NCI-H2171 (cell line): Measurements from ENCODE around the gene HERC2.
"Not testable (repeated sequence)": the region's sequence is repeated elsewhere in the genome, so short reads cannot be mapped to it uniquely, and the experiment has no call there.

Source experiments
- DNase-seq: peaks from one replicate; lab custom pipeline; 2025; lab: John Stamatoyannopoulos, UW

The HERC2 gene

DNA sequence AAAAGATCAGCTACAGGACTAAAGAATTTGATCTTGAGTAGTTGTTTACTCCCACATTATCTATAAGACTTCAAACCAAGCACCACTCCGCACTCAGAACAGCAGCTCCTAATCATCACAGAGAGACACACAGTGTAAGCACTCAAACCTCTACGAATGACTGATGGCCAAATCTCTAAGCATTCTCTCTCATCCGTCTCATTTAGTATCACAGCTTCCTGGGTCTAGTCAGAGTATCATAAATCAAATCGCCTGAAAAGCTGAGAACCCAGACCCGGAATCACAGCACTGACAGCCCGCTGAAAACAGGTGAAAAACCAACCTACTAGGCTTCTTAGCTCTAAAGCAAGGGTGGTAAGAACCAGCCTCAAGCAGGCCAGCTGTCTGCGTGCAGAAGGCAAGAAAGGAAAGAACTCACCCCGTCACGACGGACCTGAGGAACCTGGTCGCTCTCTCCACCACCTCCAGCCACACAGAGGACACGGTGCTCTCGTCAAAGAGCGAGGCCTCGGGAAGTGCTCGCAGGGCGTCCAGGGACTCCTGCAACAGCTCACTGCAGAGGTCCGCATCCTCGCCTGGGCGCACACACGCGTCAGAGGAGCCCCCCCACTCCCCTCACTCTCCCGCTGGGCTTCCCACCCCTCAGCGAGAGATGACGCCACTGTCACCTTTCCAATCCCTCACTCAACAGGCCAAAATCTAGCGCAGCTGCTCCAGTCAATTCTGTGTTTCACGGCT, 47.9 kb downstream of the HERC2 start:
- no peak for DNase-seq

DNA sequence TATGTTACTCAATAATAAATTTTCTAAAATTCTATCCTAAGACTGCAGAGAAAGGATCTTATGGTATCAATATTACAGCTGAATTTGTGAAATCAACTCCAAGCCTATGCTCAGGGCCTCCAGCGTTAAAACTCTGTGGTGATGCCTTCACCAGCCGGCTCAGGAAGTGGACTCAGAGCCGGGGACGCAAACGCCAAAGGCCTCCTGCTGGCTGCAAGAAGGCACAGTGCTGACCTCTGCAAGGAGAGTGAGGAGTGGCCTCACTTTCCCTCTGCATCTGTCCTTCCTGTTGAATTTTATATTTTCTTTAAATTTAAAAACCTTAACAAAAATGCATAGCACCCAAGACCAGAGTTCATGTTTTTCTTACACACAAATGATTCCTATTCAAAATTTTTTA, 48.5 kb downstream of the HERC2 start:
- no peak for DNase-seq

DNA sequence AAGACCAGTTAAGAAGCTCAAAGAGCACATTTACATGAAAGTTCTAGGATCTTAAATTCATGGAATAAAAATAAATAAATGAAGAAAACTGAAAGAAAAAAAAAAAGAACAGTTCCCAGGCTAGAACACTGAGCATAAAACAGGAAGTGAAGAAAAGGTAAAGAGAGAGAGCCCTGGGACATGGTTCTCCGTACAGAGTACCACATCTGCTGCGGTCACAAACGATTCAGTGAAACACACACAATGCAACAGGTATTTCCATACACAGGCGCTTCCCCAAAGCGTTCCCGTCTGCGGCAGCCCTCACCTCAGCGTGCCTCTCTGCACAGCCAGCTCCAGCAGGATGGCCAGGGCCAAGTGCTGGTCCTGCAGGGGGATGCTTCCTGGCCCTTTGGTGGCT, 49.4 kb downstream of the HERC2 start:
- no peak for DNase-seq

DNA sequence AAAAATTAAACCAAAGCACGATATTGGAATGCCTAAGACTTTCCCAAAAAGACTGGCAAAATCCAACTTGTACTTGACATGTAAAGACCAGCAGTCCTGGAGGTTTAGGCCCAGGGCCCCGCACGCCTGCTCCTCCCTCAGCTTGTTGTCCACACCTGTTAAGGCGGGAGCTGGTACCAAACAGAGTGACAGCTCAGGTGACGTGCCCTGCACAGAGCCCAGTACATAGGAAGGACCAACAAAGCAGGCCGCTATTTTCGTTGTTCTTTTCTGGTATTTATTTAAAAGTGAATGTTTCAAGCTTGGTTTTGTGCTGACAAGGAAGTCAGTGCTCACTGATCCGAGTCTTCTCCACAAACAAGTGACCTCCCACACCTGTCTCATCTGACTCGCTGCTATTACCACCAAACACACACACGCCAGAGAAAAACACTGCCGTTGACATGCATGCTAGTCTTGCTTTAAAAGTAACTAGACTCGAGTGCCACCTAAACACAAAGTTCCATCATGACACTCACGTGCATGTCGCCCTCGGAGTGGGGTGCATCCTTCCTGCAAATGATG, 50.2 kb downstream of the HERC2 start:
- no peak for DNase-seq

DNA sequence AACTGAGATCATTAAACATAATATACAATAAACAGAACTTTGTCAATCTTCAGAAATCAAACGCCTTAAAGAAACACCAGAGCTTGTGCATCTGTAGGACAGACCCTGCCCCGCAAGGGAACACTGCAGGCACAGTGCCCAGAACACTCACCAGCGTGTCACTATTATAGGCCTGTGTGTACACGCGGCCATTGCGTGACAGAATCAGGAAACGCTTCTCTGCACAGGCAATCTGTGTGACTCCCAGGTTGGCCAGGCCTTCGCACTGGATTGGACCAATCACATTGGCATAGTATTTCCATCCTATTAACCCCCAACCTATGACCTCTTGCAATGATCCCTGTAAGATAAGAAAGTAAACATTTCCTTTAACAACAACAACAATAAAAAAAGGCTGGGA, 52.9 kb downstream of the HERC2 start:
- no peak for DNase-seq

DNA sequence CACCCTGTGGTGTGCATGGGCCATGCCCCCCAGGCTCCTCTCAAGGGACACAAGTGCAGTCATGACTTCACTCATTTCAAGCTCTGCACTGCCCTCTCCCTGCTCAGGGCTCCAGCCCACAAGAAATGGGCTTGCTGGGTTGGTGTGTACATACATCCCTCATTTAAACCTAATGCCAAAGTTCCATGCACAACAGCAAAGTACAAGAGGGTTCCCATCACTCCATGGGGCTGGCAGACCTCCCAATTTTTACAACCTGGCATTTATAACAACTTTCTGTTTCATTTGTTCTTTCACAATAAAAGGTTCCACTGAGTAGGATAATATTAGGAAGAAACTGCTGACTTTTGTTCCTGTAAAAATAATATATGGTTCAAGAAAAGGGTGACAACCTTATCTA, 54.3 kb downstream of the HERC2 start:
- no peak for DNase-seq

DNA sequence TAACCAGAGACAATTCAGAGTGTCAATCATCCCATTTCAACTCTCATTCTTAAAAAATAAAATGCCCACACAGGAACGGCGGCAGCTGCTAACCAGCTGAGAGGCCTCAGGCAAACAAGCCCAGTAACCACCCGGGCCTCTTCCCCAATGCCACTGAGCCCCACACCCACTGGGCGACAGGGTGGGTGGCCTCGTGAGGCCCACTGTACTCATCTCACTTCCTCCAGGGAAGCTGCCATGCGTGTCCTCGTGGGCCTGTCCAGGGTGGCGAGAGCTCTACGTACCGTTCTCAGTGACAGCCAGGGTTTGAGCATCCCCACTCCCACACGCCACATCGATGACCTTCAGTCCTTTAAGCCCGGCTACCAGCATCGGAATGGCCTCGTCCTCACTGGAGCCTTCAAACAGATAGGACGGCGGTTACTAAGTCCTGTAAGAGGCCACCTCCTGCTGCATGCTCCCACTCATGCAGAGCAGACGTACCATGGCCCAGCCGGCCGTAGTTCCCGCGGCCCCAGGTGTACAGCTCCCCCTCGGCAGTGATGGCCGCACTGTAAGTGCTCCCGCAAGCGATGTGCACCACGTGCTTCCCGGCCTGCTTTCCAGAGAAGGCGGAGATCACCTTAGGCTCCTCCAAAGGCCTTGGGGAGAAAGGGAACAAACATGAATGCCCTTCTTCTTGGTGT, 56.5 kb downstream of the HERC2 start:
- no peak for DNase-seq

DNA sequence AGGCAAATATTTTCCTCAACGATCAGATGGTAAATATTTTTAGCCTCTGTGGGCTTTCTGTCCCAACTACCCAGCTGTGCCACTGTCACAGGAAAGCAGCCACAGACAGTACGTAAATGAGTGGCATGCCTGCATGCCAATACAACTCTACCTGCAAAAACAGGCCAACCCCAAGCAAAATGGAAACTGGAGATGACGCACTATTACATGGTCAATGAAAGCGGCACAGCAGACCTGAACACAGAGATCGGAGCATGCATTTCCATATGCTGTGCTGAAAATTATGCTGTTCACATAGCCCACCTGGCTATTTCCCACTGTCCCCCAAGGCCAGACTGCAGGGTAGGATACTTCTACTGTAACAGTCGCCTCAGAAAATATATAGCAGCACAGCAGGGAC, 57.8 kb downstream of the HERC2 start:
- no peak for DNase-seq

DNA sequence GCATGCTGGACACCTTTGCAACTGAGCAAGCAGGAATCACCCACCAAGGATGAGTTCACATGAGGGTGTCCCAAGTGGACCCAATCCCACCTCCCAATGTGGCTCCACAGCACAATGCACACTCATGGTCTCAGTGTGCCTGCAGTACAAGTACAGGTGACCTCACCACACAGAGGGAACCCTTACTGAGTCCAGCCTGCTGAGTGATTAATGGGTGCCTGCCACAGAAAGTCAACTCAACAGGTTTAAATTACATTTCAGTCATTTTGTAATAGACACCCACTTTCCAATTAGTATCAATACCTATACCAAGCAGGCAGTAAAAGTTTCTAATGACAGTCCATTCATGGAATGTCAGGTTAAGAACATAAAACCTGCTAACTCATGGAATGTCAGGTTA, 59.5 kb downstream of the HERC2 start:
- no peak for DNase-seq

DNA sequence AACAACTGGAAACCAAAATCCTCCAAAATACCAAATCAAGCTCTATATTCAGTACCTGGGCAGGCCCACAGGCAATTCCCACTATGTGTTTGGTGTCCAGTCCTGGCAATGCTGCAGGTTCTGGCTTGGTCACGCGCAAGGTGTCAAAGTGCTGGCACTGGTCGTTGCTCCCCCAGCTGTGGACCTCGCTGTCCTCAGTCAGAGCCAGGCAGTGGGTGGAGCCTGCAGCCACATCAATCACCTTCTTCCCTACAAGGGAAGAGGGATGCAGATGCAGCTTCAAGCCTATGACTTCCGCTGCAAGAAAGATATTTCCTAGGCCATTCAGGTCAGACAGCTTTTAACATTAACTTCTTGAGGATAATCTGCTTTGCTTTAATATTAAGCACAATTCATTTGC, 61.3 kb downstream of the HERC2 start:
- no peak for DNase-seq

DNA sequence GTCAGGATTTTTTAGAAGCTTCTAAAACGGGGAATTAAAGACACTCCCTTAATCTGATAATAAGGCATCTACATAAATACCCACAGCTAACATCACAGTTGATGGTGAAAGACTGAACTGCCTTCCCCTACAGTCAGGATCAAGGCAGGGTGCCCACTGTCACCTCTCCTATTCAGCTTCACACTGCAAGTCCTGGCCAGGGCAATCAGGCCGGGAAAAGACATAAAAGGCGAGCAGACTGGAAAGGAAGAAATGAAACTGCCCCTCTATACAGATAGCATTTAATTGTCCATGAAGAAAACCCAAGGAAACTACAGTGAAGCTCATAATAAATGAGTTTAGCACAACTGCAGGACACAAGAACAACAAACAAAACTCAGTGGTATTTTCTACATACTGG, 61.7 kb downstream of the HERC2 start:
- DNase-seq = no peak

DNA sequence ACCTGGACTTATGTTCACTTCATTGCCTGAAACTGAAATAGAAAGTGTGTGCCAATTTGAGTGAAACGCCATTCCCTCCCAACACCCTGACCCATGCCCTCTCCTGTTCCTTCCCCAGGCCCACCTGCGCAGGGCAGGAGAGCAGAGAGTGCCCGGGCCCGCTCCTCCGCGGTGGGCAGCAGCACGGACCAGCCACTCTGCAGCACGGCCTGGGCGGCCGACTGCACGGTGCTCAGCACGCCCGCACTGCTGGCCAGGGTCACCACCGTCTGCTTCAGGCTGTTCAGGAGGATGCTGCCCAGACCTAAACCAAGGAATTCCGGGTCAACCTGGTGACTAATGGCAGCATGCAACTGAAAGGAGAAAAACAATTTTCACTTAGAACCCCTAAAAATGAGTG, 66.0 kb downstream of the HERC2 start:
- no peak for DNase-seq

DNA sequence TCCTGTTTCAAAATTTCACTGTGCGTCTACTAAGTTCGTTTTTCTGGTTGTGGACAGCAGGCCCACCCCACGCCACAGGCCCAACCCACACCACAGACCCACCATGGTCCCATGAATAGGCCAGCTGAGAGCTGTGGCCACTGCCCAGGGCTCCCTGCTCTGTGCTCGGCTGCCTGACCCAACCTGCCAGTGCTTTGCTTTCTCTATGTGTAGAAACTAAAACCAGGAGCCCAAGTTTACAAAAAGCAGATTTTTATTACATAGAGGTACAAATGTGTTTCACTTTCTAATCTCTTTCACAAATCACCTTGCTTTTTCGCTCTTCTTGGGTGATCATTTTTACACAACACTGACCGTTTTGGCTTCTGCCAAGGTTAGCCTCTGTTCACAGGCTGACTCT, 69.1 kb downstream of the HERC2 start:
- no peak for DNase-seq

DNA sequence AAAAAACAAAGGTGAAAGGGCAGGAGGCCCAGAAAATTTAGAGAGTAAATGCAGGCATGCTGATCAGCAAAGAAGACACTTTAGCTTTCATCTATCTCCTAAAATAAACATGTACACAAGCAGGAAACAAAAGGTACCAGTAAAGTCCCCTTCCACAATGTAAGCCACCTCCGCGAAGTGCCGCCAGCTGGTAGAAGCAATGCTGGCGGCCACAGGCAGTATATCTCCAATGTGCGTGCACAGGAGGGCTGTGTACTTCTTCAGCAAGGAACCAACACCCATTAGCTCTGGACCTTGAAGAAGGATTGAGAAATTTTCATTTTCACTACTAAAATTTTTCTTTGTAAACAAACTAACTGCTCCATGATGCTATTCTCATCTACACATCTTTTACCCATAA, 75.4 kb downstream of the HERC2 start:
- DNase-seq = no peak

DNA sequence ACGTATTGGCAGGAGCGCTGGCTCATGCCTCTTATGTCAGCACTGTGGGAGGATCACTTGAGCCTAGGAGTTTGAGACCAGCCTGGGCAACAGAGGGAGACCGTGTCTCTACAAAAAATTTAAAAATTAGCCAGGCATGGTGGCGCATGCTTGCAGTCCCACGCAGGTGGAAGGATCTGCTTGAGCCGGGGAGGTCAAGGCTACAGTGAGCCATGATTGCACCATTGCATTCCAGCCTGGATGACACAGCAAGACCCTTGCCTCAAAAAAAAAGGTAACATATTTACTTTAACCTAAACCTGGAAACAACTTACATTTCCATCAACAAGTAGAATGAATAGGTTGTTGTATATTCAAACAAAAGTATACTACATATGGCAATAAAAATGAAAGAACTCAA, 78.1 kb downstream of the HERC2 start:
- no peak for DNase-seq

DNA sequence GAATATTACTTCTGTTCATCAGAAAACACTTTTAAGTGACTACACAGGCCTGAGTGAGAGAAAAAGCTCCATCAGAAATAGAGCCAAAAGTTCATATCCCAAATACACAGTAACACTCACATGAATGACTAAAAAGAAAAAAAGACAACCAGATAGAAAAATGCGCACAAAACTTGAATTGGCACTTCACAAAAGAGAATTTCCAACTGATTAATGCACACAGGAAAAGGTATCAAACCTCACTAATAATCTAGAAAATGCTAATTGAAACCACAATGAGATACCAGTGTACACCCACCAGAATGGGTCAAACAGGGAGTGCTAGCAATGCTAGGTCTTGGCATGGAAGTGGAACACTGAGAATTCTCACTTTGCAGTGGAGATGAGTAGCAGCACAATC, 78.6 kb downstream of the HERC2 start:
- DNase-seq = no peak

DNA sequence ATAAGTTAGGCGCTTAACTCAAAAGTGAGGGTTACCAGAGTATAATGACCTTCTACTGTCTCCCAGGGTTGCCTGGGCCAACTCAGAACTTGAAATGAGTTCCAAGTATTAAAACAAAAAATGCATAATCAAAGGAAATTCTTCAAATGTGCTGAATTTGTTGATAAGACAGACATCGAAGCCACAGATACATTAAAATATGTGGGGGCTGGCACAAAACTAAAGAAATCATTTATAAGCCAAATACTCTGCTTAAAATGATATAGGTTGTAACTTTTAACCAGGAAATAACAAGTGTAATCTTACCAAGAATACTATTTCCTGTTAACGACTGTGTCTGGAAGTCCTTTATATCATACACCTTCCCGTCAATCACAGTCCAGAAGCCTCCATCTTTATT, 83.7 kb downstream of the HERC2 start:
- DNase-seq = not testable (repeated sequence)

DNA sequence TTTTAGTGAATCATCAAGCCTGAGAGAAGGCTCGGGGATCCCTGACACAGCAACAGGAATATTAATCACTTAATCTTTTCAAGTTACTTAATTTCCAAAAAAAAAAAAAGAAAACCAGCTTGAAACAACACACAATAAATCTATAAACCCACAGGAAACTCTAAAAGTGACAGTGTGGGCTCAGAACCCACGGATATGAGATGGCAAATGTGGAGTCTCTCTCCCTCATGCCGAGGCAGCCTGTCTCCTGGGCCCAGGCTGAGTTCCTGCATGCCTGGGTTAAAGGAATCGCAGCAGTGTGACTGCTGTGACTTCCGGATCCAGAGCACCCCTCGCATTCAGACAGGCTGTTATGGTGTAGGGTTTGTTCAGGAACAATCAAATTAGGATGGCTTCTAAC, 90.2 kb downstream of the HERC2 start:
- DNase-seq = not testable (repeated sequence)

DNA sequence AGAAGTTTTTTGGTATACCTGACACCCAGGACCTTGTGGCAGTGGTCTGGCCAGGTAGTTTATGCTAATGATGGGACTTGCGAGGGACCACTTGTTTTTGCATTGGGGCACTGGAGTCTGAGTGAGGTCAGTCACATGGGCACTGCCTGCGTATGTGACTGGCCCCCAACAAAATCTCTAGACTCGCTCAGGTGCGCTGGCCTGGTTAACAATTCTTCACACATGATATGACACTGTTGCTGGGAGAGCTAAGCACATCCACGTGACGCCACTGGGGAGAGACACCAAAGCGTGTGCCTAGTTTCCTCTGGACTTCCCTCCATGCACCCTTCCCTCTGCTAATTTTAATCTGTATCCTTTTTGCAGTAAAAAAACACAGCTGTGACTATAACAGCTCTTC, 90.6 kb downstream of the HERC2 start:
- not testable (repeated sequence) for DNase-seq

DNA sequence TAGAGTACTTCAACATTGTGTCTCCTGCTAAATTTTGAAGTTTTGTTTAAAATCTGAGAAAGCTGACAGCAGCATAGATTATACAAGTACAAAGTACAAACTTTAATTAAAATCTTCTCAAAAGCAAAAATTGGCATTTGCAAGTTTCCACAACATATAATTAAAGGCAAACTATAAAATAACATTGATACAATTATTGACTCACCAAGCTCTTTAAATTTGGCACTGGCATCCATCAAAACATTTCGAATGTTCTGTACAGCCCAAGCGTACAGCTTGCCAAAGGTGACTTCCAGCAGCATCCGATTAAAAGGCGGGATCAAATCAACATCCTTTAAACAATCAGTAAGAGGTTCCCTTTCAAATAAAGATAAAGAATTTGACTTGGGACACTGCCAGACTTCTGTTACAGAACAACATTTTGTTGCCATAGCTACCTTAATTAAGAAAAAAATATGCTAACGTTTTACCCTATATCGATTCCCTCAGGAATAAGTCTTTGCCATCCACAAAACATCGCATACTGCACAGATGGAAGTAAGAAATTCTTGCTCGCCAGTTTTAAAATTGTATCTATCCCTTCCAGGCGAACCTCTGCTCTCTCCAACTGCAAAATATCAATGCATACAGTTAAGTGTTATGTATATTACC, 92.9 kb downstream of the HERC2 start:
- not testable (repeated sequence) for DNase-seq

DNA sequence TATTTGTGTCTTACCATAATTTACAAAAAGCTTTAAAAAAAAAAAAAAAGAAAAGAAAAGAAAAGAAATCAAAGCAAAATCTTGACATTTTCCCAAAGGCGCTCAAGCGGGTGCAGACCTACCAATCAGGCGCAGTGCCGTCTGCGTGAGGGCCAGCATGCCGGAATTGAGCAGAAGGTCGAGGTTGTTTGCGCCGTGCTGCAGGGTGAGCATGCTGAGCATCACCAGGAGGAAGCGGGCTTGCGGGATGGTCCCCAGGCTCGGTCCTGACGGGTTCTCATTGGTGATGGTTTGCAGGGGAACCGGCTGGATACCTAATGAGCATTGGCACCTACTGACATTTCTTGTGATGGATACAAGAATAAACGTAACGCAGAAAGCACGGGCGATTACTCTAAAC, 93.9 kb downstream of the HERC2 start:
- no peak for DNase-seq

DNA sequence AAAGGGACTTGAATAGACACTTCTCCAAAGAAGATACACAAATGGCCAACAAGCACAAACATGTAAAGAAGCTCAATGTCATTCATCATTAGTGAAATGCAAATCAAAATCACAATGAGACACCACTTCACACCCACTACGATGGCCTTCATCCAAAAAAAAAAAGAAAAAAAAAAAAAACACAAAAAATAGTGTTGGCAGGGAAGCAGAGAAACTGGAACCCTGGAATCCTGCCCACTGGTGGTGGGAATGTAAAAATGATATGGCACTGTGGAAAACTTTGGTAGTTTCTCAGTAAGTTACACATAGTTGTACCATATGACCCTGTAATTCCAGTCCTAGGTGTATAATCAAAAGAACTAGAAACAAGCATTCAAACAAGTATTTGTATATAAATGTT, 94.7 kb downstream of the HERC2 start:
- DNase-seq = not testable (repeated sequence)

DNA sequence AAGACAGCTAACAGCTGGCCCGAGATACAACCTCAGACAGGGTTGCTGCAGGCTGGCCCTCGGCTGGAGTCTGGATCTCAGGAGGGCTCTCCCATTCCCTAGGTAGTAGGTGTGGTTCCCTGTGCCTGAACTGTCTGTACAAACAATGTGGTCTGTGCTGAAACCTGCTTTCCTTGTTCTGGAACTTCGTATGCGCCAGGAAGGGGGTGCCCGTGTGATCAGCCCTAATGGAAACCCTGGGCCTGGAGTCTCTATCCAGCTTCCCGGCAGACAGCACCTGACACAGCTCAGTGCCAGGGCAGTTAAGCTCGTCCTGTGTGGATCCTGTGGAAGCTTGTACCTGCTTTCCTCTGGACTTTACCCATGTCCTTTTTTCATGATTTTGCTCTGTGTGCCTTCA, 99.4 kb downstream of the HERC2 start:
- not testable (repeated sequence) for DNase-seq
